ENCODE measurements around the gene FAM114A1.

- TF ChIP-seq CTCF (IDR thresholded peaks at IDR 0.05) (no peak), ZFX (IDR thresholded peaks at IDR 0.05; ENCODE audit: borderline replicate concordance) (no peak)
Observed at GRCh38 chr4:38822748-38823303, 44.8 kb upstream of the FAM114A1 start.
